HG02973 (cell line): ENCODE data around the gene NKD2.

Experiments used
- ATAC-seq: cut with Tn5 transposase; IDR thresholded peaks from one replicate; pipeline ENCODE4 v1.9.1; 2021; ENCODE audit warnings: moderate library complexity; ENCODE audit not compliant: unreplicated experiment

NKD2 gene

GRCh38 chr5:1040571-1040970 lies 32.0 kb downstream of the NKD2 start:
- no peak for ATAC-seq

DNA sequence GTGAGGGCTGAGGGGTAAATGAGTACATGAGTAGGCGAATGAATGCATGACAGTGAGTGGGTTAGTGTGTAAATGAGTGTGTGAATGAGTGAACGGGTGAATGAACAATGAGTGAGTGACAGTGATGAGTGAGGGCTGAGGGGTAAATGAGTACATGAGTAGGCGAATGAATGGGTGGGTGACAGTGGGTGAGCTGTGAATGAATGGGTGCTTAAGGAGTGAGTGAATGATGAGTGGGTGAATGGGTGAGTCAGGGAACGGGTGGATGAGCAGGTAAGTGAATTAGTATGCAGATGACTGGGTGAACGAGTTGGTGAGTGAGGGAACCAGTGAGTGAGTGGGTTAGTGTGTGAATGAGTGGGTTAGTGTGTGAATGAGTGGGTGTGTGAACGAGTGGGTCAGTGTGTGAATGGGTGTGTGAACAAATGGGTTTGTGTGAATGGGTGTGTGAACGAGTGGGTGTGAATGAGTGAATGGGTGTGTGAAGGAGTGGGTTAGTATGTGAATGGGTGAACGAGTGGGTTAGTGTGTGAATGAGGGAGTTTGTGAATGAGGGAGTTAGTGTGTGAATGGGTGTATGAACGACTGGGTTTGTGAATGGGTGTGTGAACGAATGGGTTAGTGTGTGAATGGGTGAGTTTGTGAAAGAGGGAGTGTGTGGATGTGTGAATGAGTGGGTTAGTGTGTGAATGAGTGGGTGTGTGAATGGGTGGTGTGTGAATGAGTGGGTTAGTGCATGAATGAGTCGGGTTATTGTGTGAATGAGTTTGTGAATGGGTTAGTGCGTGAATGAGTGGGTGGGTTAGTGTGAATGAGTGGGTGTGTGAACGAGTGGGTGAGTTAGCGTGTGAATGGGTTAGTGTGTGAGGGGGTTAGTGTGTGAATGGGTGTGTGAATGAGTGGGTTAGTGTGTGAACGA lies 32.9 kb downstream of the NKD2 start:
- ATAC-seq, result no peak

GRCh38 chr5:1042626-1043025 lies 34.0 kb downstream of the NKD2 start:
- no peak for ATAC-seq

DNA sequence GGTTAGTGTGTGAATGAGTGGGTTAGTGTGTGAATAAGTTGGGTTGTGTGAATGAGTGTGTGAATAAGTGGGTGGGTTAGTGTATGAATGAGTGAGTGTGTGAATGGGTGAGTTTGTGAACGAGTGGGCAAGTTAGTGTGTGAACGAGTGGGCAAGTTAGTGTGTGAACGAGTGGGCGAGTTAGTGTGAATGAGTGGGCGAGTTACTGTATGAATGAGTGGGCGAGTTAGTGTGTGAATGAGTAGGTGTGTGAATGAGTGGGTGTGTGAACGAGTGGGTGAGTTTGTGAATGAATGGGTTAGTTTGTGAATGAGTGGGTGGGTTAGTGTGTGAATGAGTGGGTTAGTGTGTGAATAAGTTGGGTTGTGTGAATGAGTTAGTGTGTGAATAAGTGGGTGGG lies 34.7 kb downstream of the NKD2 start:
- no peak for ATAC-seq

DNA sequence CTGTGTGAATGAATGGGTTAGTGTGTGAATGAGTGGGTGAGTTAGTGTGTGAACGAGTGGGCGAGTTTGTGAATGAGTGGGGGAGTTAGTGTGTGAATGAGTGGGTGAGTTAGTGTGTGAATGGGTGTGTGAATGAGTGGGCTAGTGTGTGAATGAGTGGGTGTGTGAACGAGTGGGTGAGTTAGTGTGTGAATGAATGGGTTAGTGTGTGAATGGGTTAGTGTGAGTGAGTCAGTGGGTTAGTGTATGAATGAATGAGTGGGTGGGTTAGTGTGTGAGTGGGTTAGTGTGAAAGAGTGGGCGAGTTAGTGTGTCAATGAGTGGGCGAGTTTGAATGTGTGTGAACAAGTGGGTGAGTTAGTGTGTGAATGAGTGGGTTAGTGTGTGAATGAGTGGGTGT lies 35.5 kb downstream of the NKD2 start:
- no peak for ATAC-seq

DNA sequence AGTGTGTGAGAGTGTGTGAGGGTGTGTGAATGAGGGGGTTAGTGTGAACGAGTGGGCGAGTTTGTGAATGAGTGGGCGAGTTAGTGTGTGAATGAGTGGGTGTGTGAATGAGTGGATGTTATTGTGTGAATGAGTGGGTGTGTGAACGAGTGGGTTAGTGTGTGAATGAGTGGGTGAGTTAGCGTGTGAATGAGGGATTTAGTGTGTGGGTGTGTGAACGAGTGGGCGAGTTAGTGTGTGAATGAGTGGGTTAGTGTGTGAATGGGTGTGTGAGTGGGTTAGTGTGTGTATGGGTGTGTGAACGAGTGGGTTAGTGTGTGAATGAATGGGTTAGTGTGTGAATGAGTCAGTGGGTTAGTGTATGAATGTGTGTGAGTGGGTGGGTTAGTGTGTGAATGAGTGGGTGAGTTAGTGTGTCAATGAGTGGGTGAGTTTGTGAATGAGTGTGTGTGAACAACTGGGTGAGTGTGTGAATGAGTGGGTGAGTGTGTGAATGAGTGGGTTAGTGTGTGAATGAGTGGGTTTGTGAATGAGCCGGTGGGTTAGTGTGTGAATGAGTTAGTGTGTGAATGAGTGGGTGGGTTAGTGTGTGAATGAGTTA lies 37.5 kb downstream of the NKD2 start:
- no peak for ATAC-seq

DNA sequence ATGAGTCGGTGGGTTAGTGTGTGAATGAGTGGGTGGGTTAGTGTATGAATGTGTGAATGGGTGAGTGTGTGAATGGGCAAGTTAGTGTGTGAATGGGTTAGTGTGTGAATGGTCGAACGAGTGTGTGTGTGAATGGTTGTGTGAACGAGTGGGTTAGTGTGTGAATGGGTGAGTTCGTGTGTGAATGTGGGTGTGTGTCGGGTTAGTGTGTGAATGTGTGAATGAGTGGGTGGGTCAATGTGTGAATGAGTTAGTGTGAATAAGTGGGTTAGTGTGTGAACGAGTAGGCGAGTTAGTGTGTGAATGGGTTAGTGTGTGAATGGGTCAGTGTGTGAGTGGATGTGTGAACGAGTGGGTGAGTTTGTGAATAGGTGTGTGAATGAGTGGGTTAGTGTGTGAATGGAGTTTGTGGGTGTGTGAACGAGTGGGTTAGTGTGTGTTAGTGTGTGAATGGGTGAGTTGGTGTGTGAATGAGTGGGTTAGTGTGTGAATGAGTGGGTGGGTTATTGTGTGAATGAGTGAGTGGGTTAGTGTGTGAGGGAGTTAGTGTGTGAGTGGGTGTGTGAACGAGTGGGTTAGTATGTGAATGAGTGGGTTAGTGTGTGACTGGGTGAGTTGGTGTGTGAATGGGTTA lies 38.8 kb downstream of the NKD2 start:
- ATAC-seq, result no peak

GRCh38 chr5:1048162-1048721 lies 39.6 kb downstream of the NKD2 start:
- ATAC-seq, result no peak

- no peak for ATAC-seq
Observed at GRCh38 chr5:1048861-1049838, 40.5 kb downstream of the NKD2 start.

GRCh38 chr5:1050423-1051365 lies 42.1 kb downstream of the NKD2 start:
- no peak for ATAC-seq

- ATAC-seq, result no peak
Observed at GRCh38 chr5:1051366-1051720, 42.7 kb downstream of the NKD2 start.

GRCh38 chr5:1052076-1052475 lies 43.5 kb downstream of the NKD2 start:
- ATAC-seq, result no peak

- ATAC-seq, result no peak
Observed at GRCh38 chr5:1052641-1053390, 44.2 kb downstream of the NKD2 start.

GRCh38 chr5:1053391-1054017 lies 44.9 kb downstream of the NKD2 start:
- no peak for ATAC-seq

DNA sequence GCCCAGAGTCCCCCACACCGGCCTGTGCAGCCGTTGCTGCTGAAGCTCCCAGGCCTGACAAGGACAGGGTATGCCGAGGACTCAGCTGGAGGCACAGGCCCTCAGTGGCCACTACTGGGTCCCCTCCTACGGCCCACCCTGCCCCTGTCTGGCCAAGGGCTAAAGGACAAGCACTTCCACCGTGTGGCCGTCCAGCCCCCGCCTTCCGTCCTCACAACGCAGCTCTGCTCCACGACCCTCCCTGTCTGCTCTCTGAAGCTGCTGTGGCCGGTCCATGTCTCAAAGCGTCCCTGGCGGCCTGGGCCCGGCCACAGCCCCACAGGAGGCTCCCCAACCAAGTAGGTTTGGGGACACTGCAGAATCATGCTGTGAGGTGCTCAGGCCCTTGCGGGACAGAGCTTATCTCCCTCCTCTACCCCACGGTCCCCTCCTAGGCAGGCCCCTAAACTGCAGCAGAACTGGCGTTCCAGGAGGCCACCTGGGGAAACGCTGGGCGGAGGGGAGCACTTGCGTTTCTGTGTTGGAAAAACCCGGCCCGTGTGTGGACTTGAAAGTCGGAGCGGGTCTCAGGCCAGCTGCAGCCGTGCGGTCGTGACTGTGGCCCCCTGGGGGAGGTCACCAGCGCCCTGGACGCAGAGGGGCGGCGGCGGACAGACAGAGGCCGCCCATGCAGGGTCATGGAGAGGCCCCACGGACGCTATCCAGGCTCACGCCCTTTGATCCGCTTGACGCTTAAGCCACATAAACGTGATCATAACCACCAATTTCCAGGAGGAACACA lies 45.6 kb downstream of the NKD2 start:
- no peak for ATAC-seq

DNA sequence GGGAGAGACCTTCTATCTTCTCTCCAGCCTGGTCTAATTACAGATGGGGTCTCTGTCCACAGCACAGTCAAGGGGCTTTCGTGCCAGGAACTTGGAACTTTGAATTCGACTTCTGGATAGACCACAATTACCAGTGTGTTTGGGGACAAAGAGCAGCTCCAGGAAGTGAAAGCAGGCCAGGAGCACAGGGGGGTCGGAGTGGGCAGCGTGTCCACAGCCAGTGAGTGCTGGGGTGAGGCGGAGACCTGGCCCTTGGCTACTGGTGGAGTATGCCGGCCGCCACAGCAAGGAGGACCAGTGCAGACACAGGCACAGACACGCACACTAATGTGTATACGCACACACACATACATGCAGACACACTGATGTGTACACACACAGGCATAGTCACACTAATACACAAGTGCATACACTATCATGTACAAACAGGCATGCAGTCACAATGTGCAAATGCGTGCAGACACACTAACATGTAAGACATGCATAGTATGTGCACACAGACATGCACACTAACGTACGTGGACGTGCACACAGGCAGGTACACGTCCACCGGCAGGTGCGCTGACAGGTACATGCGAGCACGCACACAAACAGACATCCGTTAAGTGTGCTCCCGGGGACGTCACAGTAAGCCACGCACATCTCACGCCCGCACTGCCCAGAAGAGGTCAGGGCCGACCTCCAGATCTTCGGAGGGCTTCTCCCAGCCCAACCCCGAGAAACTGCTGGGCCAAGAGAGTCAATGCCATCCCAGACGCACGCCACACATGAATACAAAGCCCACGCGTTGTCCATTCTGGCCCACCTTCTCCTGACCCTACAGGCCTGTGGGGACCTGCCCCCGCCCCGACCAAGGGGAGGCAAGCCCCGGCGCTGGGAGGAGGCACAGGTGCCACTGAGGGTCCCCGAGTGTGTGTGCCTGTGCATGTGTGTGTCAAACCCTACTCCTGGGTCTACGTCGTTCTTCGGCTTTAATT lies 46.5 kb downstream of the NKD2 start:
- ATAC-seq, result no peak
